22Rv1 (cell line): Measurements from ENCODE around the gene SWAP70.

Experiments
- ZFX ChIP-seq: fragments of 450-650 bp; IDR thresholded peaks from 2 replicates; pipeline ENCODE4 v1.6.1; 2017; ENCODE audit warnings: antibody characterized with exemption, borderline replicate concordance
- TF ChIP-seq, protein P1 (sequence below): fragments of 450-650 bp; IDR thresholded peaks from 2 replicates; pipeline ENCODE4 v1.5.1; 2017; ENCODE audit warnings: mild to moderate bottlenecking

DNA sequence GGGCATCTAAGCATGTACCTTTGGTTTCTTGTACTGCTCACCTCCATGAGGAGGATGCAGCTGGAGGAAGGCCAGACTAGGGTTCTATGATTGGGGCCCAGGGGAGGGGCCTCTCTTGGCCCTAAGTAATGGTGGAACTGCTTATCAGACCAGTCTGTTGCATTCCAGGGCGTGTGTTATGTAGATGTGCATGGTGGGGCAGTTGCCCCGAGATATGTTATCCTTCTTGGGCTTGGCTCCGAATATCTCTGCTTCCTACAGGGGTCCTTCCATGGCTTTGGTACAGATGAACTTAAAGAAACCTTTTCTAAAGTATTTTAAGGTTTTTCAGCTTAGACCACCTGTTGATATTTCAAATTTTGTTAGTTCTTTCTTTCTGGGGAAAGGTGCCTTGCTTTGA, 126.0 kb downstream of the SWAP70 start:
- TF ChIP-seq, protein P1, sequence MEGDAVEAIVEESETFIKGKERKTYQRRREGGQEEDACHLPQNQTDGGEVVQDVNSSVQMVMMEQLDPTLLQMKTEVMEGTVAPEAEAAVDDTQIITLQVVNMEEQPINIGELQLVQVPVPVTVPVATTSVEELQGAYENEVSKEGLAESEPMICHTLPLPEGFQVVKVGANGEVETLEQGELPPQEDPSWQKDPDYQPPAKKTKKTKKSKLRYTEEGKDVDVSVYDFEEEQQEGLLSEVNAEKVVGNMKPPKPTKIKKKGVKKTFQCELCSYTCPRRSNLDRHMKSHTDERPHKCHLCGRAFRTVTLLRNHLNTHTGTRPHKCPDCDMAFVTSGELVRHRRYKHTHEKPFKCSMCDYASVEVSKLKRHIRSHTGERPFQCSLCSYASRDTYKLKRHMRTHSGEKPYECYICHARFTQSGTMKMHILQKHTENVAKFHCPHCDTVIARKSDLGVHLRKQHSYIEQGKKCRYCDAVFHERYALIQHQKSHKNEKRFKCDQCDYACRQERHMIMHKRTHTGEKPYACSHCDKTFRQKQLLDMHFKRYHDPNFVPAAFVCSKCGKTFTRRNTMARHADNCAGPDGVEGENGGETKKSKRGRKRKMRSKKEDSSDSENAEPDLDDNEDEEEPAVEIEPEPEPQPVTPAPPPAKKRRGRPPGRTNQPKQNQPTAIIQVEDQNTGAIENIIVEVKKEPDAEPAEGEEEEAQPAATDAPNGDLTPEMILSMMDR = no peak
- no peak for TF ChIP-seq ZFX
